Measurements from ENCODE around the gene ERVH48-1.
"Not testable (repeated sequence)": the region's sequence is repeated elsewhere in the genome, so short reads cannot be mapped to it uniquely, and the experiment has no call there.

ERVH48-1 gene

GRCh38 chr21:42969193-42969600 is 43.8 kb upstream of the ERVH48-1 start:
- TF ChIP-seq CTCF (IDR thresholded peaks at IDR 0.05; ENCODE audit: low read depth, low read length), result no peak
- no peak for DNase-seq (ENCODE audit: low read depth, low spot score)
- in situ Hi-C loops (cut with HindIII; ENCODE audit: low sequenced_read_pairs), result no loop called here
- no peak overlapping the region for H3K4me3 ChIP-seq (ENCODE audit: low read depth, low read length)

- DNase-seq (ENCODE audit: low read depth, low spot score); H3K4me3 ChIP-seq (ENCODE audit: low read depth, low read length); in situ Hi-C loops (cut with HindIII; ENCODE audit: low sequenced_read_pairs): not testable (repeated sequence)
These were observed 42.2 kb upstream of the ERVH48-1 start for GRCh38 chr21:42967616-42968015.

- in situ Hi-C loops (cut with HindIII; ENCODE audit: low sequenced_read_pairs), result no loop called here
- no peak overlapping the region for H3K4me3 ChIP-seq (ENCODE audit: low read depth, low read length)
- no peak for TF ChIP-seq CTCF (IDR thresholded peaks at IDR 0.05; ENCODE audit: low read depth, low read length)
- no peak for DNase-seq (ENCODE audit: low read depth, low spot score)
These were observed 39.8 kb upstream of the ERVH48-1 start for GRCh38 chr21:42965211-42965560.

GRCh38 chr21:42964546-42965210 is 39.2 kb upstream of the ERVH48-1 start:
- no peak for DNase-seq (ENCODE audit: low read depth, low spot score)
- in situ Hi-C loops (cut with HindIII; ENCODE audit: low sequenced_read_pairs), result no loop called here
- no peak for TF ChIP-seq CTCF (IDR thresholded peaks at IDR 0.05; ENCODE audit: low read depth, low read length)
- no peak overlapping the region for H3K4me3 ChIP-seq (ENCODE audit: low read depth, low read length)

- in situ Hi-C loops (cut with HindIII; ENCODE audit: low sequenced_read_pairs), result no loop called here
- no peak for DNase-seq (ENCODE audit: low read depth, low spot score)
- TF ChIP-seq CTCF (IDR thresholded peaks at IDR 0.05; ENCODE audit: low read depth, low read length), result no peak
- H3K4me3 ChIP-seq (ENCODE audit: low read depth, low read length), result no peak overlapping the region
These were observed 38.7 kb upstream of the ERVH48-1 start for GRCh38 chr21:42964086-42964485.

- H3K4me3 ChIP-seq (ENCODE audit: low read depth, low read length), result no peak overlapping the region
- DNase-seq (ENCODE audit: low read depth, low spot score), result no peak
- no peak for TF ChIP-seq CTCF (IDR thresholded peaks at IDR 0.05; ENCODE audit: low read depth, low read length)
- in situ Hi-C loops (cut with HindIII; ENCODE audit: low sequenced_read_pairs), result no loop called here
These were observed 37.1 kb upstream of the ERVH48-1 start for GRCh38 chr21:42962380-42963007.

- TF ChIP-seq CTCF (IDR thresholded peaks at IDR 0.05; ENCODE audit: low read depth, low read length), result no peak
- DNase-seq (ENCODE audit: low read depth, low spot score), result no peak
- in situ Hi-C loops (cut with HindIII; ENCODE audit: low sequenced_read_pairs), result no loop called here
- H3K4me3 ChIP-seq (ENCODE audit: low read depth, low read length), result no peak overlapping the region
These were observed 34.3 kb upstream of the ERVH48-1 start for GRCh38 chr21:42959728-42960127.

GRCh38 chr21:42958122-42958521 is 32.7 kb upstream of the ERVH48-1 start:
- DNase-seq (ENCODE audit: low read depth, low spot score); in situ Hi-C loops (cut with HindIII; ENCODE audit: low sequenced_read_pairs); H3K4me3 ChIP-seq (ENCODE audit: low read depth, low read length): not testable (repeated sequence)
